ENCODE measurements around the gene GLP1R.

DNA sequence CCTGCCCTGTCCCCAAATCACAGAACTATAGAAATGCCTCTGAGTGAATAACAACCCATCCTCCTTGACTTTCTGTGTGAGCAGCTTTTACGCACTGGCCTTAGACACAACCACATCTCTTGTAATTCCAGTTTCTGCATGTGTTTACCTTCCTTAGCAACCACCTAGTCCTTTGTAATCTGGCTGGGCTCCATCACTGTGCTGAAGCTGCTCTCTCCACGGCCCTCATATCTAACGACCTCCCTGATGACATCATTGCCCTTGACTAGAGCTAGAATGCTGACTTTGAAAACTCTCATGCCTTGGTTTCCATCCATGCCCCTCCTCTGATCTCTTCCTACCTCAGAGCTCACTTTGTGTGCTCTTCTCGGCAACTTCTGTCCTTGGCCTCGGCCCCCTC, 30.5 kb upstream of the GLP1R start:
- TF ChIP-seq, protein P1, sequence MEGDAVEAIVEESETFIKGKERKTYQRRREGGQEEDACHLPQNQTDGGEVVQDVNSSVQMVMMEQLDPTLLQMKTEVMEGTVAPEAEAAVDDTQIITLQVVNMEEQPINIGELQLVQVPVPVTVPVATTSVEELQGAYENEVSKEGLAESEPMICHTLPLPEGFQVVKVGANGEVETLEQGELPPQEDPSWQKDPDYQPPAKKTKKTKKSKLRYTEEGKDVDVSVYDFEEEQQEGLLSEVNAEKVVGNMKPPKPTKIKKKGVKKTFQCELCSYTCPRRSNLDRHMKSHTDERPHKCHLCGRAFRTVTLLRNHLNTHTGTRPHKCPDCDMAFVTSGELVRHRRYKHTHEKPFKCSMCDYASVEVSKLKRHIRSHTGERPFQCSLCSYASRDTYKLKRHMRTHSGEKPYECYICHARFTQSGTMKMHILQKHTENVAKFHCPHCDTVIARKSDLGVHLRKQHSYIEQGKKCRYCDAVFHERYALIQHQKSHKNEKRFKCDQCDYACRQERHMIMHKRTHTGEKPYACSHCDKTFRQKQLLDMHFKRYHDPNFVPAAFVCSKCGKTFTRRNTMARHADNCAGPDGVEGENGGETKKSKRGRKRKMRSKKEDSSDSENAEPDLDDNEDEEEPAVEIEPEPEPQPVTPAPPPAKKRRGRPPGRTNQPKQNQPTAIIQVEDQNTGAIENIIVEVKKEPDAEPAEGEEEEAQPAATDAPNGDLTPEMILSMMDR (tag by site-specific recombination; IDR thresholded peaks at IDR 0.05) = no peak
- TF ChIP-seq ZBTB8A (tag by site-specific recombination; IDR thresholded peaks at IDR 0.05) = no peak
- TF ChIP-seq, protein P2, sequence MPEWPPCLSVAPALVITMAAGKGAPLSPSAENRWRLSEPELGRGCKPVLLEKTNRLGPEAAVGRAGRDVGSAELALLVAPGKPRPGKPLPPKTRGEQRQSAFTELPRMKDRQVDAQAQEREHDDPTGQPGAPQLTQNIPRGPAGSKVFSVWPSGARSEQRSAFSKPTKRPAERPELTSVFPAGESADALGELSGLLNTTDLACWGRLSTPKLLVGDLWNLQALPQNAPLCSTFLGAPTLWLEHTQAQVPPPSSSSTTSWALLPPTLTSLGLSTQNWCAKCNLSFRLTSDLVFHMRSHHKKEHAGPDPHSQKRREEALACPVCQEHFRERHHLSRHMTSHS (tag by site-specific recombination; IDR thresholded peaks at IDR 0.05) = no peak

Data from HEK293 (cell line).